ENCODE measurements around the gene SLC22A4. TPM values are rescaled to one million over a fixed set of nuclear protein-coding genes. Genes with fewer than 3 reads are reported as not detected.

SLC22A4 gene
- total RNA-seq, 1 donor from 2014 or later = 0.06 TPM

- Histone ChIP-seq H2AFZ (replicated peaks) (no peak overlapping the region), H3K27ac (no peak overlapping the region), H4K20me1 (ENCODE audit: low read depth) (no peaks in the 10 kb centered on the region), H3K4me2 (no peak overlapping the region), H3K36me3 (no peaks in the 10 kb centered on the region), H3K4me3 (no peak overlapping the region), H3K27me3 (no peaks in the 10 kb centered on the region), H3K9ac (no peak overlapping the region), H3K9me3 (ENCODE audit: low read depth) (no peaks in the 10 kb centered on the region), H3K79me2 (ENCODE audit: low read depth) (no peaks in the 10 kb centered on the region), H3K4me1 (no peaks in the 10 kb centered on the region), H3F3A (ENCODE audit: low read depth) (no peaks in the 10 kb centered on the region)
- no peak for TF ChIP-seq EZH2 (IDR thresholded peaks at IDR 0.05)
- no peak for TF ChIP-seq EZH2phosphoT487 (IDR thresholded peaks at IDR 0.05)
- TF ChIP-seq CTCF (IDR thresholded peaks at IDR 0.05) = no peak
- Mint-ChIP-seq H3K27ac (no peak overlapping the region), H3K4me1 (peaks cover 18% of the 10 kb centered on the region), H3K27me3 (ENCODE audit: insufficient read depth, low read depth) (peaks cover 5% of the 10 kb centered on the region), H3K9me3 (no peaks in the 10 kb centered on the region), H3K36me3 (peaks cover 2% of the 10 kb centered on the region), H3K4me3 (no peak overlapping the region)
- DNase-seq (ENCODE audit: low spot score) = no peak
Observed at GRCh38 chr5:132391870-132392269, 97.7 kb downstream of the SLC22A4 start.

DNA sequence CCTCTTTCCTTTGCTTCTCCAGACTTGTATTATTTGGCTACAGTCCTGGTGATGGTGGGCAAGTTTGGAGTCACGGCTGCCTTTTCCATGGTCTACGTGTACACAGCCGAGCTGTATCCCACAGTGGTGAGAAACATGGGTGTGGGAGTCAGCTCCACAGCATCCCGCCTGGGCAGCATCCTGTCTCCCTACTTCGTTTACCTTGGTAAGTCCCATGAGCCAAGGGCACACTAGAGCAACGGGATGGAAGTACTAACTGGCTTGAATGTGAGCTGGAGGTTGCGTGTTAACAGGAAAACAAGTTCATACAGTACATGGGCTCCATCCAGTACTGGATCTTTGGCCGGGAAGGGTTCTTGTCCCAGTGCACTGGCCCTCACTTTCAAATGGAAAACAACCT is 98.2 kb downstream of the SLC22A4 start:
- no peak for DNase-seq (ENCODE audit: low spot score)
- Histone ChIP-seq H3K4me1 (no peaks in the 10 kb centered on the region), H3K9ac (no peak overlapping the region), H3K4me2 (no peak overlapping the region), H3F3A (ENCODE audit: low read depth) (no peaks in the 10 kb centered on the region), H3K36me3 (no peaks in the 10 kb centered on the region), H2AFZ (replicated peaks) (no peak overlapping the region), H3K4me3 (no peak overlapping the region), H3K27me3 (no peaks in the 10 kb centered on the region), H3K27ac (no peak overlapping the region), H3K9me3 (ENCODE audit: low read depth) (no peaks in the 10 kb centered on the region), H3K79me2 (ENCODE audit: low read depth) (no peaks in the 10 kb centered on the region), H4K20me1 (ENCODE audit: low read depth) (no peaks in the 10 kb centered on the region)
- Mint-ChIP-seq H3K9me3 (no peaks in the 10 kb centered on the region), H3K27me3 (ENCODE audit: insufficient read depth, low read depth) (peaks cover 6% of the 10 kb centered on the region), H3K4me1 (peaks cover 18% of the 10 kb centered on the region), H3K36me3 (peaks cover 2% of the 10 kb centered on the region), H3K27ac (no peak overlapping the region), H3K4me3 (no peak overlapping the region)
- TF ChIP-seq EZH2phosphoT487 (IDR thresholded peaks at IDR 0.05) = no peak
- no peak for TF ChIP-seq EZH2 (IDR thresholded peaks at IDR 0.05)
- TF ChIP-seq CTCF (IDR thresholded peaks at IDR 0.05) = no peak

GRCh38 chr5:132392978-132393825 is 99.0 kb downstream of the SLC22A4 start:
- no peak overlapping the region for H3K9ac ChIP-seq
- H3K79me2 ChIP-seq (ENCODE audit: low read depth) = no peaks in the 10 kb centered on the region
- no peaks in the 10 kb centered on the region for H3K36me3 ChIP-seq
- DNase-seq (ENCODE audit: low spot score) = no peak
- H3K9me3 Mint-ChIP-seq = no peaks in the 10 kb centered on the region
- no peaks in the 10 kb centered on the region for H3K9me3 ChIP-seq (ENCODE audit: low read depth)
- peaks cover 7% of the 10 kb centered on the region for H3K27me3 Mint-ChIP-seq (ENCODE audit: insufficient read depth, low read depth)
- H3K4me2 ChIP-seq = no peak overlapping the region
- H4K20me1 ChIP-seq (ENCODE audit: low read depth) = no peaks in the 10 kb centered on the region
- H3K27me3 ChIP-seq = no peaks in the 10 kb centered on the region
- H3K4me1 Mint-ChIP-seq = peaks cover 14% of the 10 kb centered on the region
- H3K4me3 ChIP-seq = no peak overlapping the region
- H3K27ac ChIP-seq = no peak overlapping the region
- no peak for TF ChIP-seq CTCF (IDR thresholded peaks at IDR 0.05)
- TF ChIP-seq EZH2 (IDR thresholded peaks at IDR 0.05) = no peak
- no peak for TF ChIP-seq EZH2phosphoT487 (IDR thresholded peaks at IDR 0.05)
- peaks cover 1% of the 10 kb centered on the region for H3K4me1 ChIP-seq
- H3F3A ChIP-seq (ENCODE audit: low read depth) = no peaks in the 10 kb centered on the region
- no peak overlapping the region for H2AFZ ChIP-seq (replicated peaks)
- H3K36me3 Mint-ChIP-seq = peaks cover 2% of the 10 kb centered on the region
- no peak overlapping the region for H3K4me3 Mint-ChIP-seq
- no peak overlapping the region for H3K27ac Mint-ChIP-seq

Small RNA genes within 50 kb of the gene (microRNA-seq; reads per million reads assigned to microRNA genes)
- not detected for gene MIR3936

Small RNA genes within 50 kb of the gene (small RNA-seq; reads per million reads assigned to genes)
- not detected for gene MIR3936

Other genes with a start within 250 kb of the SLC22A4 start
- gene IL3, start 233.7 kb upstream of the SLC22A4 start, total RNA-seq (ENCODE audit: low replicate concordance) = not detected in 2 replicates
- not detected in 2 replicates for gene CSF2, start 220.6 kb upstream of the SLC22A4 start, total RNA-seq (ENCODE audit: low replicate concordance)
- gene P4HA2, start 66.5 kb upstream of the SLC22A4 start, total RNA-seq (ENCODE audit: low replicate concordance) = 12.4 and 15.9 TPM in 2 replicates
- gene PDLIM4, start 36.7 kb upstream of the SLC22A4 start, total RNA-seq (ENCODE audit: low replicate concordance) = 8.3 and 10.3 TPM in 2 replicates
- gene SLC22A5, start 75.3 kb downstream of the SLC22A4 start, total RNA-seq (ENCODE audit: low replicate concordance) = 3.1 and 4.3 TPM in 2 replicates
- 3.7 and 7.1 TPM in 2 replicates for gene IRF1, start 196.4 kb downstream of the SLC22A4 start, total RNA-seq (ENCODE audit: low replicate concordance)
- gene IL5, start 249.1 kb downstream of the SLC22A4 start, total RNA-seq (ENCODE audit: low replicate concordance) = not detected in 2 replicates